GM08714 (cell line): ENCODE results near the gene AADACL4.
"Not testable (repeated sequence)": the region's sequence is repeated elsewhere in the genome, so short reads cannot be mapped to it uniquely, and the experiment has no call there.

Source experiments
- H3K4me3 ChIP-seq: fragments of 200-500 bp; sonication (Bioruptor generic); 2 replicates; pipeline ENCODE4 v1.5.1; 2014; ENCODE audit warnings: mild to moderate bottlenecking, low read length, inconsistent platforms
- ZNF274 ChIP-seq: IDR thresholded peaks from 2 replicates; pipeline ENCODE4 v1.6.1; 2012; ENCODE audit warnings: mild to moderate bottlenecking, low read depth, low read length

The AADACL4 gene

DNA sequence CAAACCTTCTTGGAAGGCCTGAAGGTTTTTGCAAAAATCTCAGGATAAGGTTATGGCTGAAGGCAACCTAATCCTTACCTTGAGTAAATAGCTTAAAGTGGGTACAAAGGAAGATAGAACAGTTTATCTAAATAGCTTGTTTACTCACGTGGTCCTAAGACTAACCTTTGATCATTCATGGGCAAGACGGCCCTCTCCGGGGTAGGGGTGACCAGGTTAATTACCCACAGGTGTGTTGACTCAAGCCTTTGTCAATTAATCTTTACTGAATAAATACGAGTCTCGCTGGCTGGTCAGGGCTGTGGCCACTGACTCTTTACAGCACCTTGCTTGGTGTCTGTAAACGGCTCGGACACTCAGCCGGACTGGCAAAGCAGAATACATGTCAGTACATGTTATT is 10.8 kb downstream of the AADACL4 start:
- no peak for TF ChIP-seq ZNF274
- no peak overlapping the region for H3K4me3 ChIP-seq

- no peak for TF ChIP-seq ZNF274
- H3K4me3 ChIP-seq, result no peak overlapping the region
Measured at GRCh38 chr1:12656575-12656974, 12.7 kb downstream of the AADACL4 start.

DNA sequence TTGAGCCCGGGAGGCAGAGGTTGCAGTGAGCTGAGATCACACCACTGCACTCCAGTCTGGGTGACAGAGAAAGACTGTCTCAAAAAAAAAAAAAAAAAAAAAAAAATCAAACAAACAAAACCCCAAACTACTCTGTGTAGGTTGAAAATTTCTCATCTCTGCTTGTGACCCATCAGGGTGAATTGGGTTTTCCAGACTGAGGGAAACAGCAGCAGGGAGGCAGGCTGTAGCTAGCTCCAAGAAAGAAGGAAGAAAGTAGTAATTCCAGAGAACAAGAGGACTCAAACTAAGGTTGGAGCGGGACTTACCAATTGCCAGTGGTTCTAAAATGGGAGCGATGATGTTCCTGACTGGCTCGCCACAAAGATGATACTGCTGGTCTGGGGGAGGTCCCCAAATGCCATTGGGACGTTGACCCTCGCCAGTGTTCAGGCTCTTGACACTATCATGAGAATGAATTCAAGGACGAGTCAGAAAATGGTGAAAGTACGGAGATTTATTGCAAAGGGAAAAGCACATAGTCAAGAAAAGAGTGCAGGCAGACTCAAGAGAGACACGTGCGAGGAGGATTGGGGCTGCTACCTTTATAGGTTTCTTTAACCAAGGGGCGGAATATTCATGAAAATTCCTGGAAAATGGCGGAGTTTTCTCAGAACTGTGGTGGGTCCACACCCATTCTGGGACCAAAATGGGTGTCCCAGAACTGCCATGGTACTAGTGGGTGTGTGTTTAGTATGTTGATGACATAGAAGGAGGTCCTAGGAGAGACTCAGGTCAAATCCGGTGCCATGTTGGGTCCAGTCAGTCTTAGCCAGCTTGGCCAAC is 13.4 kb downstream of the AADACL4 start:
- TF ChIP-seq ZNF274, result no peak
- H3K4me3 ChIP-seq, result no peak overlapping the region

- H3K4me3 ChIP-seq, result not testable (repeated sequence)
Measured at GRCh38 chr1:12657885-12658512, 14.1 kb downstream of the AADACL4 start.

DNA sequence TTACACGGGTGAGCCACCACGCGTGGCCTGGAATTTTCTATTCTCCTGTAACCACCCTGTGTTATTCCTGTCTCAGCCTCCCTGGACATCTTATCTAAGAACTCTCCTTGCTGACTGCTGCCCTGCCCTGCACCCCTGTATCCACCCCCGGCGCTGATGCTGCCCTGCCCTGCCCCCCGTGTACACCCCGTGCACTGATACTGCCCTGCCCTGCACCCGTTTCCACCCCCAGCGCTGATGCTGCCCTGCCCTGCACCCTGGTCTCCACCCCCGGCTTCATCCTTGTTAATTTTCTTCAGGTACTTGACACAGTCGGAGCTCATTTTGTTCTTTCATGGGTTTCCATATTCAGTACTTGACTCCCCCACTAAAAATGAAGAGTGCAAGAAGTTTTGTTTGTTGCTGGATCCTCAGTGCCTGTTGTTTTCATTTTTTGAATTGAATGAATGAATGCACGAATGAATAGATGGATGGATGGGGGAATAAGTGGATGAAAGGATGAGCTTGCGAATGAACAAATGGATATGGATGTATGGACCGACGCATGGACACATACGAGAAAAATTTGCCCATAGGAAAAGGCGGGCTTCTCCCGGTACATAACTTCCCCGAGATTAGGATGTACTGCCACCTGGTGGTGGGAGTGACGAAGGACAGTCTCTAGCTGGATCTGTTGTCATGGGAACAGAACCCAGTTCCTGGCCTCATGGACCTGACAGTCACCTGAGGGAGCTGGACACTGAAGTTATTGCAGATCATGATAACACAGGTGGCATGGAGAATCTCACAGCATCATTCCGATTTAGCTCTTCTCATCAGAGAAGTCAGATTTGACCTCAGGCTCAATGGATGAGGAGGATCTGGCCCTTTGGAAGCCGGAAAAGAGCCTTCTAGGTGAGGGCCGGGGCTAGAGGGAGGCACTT is 14.9 kb downstream of the AADACL4 start:
- TF ChIP-seq ZNF274, result no peak
- no peak overlapping the region for H3K4me3 ChIP-seq

DNA sequence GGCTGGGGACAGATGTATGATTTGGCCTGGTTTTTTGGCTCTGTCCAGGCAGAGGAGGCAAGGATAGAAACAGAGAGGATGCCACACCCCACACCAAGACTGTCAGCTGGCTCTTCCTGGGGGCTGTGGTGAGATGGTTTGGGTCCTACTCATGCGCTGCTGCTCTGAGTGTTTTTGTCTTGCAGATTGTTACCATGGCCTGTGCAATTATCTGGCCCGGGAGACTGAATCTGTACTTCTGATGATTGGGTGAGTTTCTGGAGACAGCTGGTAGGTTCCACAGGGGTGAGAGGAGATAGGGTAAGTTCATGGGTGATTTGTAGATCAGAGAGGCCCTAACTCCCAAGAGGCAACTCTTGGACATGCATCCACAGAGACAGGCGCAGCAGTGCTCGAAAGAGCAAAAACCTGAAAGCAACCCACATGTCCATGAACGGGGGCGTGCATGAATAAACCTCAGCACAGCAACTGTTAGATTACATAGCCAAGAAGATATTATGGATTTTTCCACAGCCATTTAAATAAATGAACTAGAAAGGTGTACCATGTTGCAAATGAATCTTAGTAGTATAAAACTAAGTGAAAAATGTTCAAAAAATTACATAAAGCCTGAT is 17.8 kb downstream of the AADACL4 start:
- TF ChIP-seq ZNF274, result no peak
- no peak overlapping the region for H3K4me3 ChIP-seq

DNA sequence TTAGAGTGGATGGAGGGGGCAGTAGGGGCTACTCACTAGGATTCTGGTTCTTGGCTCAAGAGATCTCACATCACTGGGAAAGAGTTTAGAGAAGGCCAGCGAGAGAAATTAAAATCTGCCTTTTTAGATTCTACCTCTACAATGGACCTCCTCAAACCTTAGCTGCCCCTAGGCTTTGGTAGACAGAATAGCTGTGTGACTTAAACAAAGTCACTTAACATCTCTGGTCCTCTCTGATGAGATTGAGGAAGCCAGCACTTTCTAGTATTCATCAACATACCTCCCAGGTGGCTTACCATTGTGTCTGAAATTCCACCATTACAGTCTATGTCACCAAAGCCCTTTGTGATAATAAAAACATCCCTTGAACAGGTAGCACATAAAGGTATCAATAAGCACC is 18.7 kb downstream of the AADACL4 start:
- H3K4me3 ChIP-seq, result no peak overlapping the region
- no peak for TF ChIP-seq ZNF274

DNA sequence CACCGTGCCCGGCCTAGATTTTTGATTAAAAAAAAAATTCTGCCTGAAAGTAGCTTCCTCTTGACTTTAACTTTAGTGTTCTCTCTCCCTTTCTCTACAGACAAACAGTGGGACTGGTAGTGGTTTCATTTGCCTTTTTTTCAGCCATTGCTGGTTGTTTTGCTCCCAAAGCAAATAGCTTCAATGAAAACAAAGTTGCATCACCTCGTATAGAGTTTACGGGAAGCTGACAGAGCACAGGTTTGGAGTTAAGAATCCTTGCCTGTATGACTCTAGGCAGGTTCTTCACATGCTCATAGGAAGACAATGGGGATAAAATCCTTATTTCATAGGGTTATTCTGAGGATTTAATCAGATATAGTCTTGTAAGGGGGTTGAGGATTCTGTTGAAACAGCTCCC is 21.6 kb downstream of the AADACL4 start:
- H3K4me3 ChIP-seq, result no peak overlapping the region
- TF ChIP-seq ZNF274, result no peak

DNA sequence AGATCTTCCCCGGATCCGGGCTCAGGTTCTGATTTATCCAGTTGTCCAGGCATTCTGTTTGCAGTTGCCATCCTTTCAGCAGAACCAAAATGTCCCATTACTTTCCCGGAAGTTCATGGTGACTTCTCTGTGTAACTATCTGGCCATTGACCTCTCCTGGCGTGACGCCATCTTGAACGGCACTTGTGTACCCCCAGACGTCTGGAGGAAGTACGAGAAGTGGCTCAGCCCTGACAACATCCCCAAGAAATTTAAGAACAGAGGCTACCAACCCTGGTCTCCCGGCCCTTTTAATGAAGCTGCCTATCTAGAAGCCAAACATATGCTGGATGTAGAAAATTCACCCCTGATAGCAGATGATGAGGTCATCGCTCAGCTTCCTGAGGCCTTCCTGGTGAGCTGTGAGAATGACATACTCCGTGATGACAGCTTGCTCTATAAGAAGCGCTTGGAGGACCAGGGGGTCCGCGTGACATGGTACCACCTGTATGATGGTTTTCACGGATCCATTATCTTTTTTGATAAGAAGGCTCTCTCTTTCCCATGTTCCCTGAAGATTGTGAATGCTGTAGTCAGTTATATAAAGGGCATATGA is 22.4 kb downstream of the AADACL4 start:
- no peak for TF ChIP-seq ZNF274
- H3K4me3 ChIP-seq, result no peak overlapping the region

DNA sequence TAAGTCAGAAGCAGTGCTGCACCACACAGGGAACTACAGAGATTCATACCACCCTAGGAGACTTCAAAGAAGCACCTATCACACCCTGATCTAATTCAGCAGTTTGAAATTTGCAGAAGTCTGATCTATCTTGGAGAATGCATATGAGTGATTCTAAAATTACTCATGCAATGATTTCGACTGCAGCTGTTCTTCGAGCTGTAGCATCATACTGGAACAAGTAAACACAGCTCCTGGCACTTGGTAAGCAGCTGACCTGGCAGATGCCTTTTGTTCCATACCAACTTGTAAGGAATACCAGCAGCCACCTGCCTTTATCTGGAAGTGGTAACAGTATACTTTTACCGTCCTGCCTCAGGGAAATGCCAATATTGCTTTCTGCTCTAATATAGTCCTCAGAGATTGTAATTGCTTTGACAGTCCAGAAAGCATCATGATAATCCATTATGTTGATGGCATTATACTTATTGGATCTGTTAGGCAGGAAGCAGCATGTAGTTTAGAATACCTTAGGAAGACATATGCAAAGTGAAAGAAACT is 25.7 kb downstream of the AADACL4 start:
- no peak overlapping the region for H3K4me3 ChIP-seq
- no peak for TF ChIP-seq ZNF274

DNA sequence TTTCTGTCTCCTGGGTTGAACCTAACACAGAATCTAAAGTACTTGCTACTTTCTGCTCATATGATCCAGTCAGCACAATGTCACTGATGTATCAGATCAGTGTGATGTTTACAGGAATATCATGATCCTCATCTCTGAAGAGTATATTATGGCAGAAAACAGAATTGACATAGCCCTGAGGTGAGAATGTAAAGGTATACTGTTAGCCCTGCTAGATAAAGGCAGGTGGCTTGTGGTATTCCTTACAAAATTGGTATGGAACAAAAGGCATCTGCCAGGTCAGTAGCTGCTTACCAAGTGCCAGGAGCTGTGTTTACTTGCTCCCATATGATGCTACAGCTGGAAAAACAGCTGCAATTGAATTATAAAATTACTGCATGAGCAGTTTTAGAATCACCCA is 30.5 kb downstream of the AADACL4 start:
- no peak overlapping the region for H3K4me3 ChIP-seq
- TF ChIP-seq ZNF274, result no peak

GRCh38 chr1:12676122-12676521 is 32.2 kb downstream of the AADACL4 start:
- H3K4me3 ChIP-seq, result not testable (repeated sequence)

GRCh38 chr1:12677565-12677964 is 33.7 kb downstream of the AADACL4 start:
- TF ChIP-seq ZNF274, result no peak
- no peak overlapping the region for H3K4me3 ChIP-seq

- TF ChIP-seq ZNF274, result no peak
Measured at GRCh38 chr1:12678350-12678749, 34.5 kb downstream of the AADACL4 start.

More at GRCh38 chr1:12678350-12678749, 34.5 kb downstream of the AADACL4 start:
- no peak overlapping the region for H3K4me3 ChIP-seq
